GM19240 (cell line): ENCODE data around the gene UVSSA.
A peak's percentile ranks its signal among the peaks of the same experiment; 100 is the strongest.

Experiments used
- DNase-seq: peaks from one replicate; pipeline ENCODE4 v3.0.0; 2011; ENCODE audit warnings: low spot score; ENCODE audit not compliant: insufficient read length

UVSSA gene

DNA sequence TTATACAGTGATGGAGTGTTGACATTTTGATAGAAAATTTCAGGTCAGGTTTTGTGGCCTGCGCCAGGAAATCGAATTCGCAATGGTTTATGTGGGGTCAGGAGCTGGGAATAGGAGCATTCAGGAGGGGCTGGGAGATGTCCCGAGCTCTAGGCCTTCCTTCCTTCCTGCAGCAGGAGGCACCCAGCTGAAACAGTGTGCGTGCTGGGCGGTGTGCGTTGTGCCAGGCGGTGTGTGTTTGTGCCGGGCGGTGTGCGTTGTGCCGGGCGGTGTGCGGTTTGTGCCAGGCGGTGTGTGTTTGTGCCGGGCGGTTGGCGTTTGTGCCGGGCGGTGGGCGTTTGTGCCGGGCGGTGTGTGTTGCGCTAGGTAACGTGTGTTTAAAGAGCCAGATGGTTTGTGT, 1.7 kb downstream of the UVSSA start:
- no peak for DNase-seq

DNA sequence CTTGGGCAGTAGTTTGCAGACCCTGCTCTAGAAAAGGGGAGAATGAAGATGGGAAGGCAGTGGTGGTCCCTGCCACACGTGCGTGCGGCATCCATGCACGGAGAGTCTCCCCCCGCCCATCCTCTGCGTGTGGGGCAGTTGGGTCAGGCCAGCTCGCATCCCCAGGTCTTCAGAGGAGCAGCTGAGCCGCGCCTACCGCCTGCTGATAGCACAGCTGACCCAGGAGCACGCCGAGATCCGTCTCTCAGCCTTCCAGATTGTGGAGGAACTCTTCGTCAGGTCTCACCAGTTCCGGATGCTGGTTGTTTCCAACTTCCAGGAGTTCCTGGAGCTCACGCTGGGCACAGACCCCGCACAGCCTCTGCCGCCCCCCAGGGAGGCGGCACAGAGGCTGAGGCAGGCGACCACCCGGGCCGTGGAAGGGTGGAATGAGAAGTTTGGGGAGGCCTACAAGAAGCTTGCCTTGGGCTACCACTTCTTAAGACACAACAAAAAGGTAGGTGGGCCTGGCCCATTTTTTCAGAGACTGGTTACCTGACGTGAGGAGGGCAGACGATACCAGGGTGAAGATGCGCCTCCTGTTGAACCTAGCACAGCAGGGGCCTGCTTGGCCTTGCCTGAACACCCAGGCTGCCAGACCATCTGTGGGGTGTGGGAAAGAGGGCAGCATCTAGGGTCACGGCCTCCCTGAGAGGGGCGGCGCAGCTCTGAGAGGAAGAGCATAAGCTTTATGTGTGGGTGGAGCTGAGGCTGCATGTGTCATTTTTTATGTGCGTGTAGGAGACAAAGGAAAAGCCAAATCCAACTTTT, 2.6 kb downstream of the UVSSA start:
- no peak for DNase-seq

DNA sequence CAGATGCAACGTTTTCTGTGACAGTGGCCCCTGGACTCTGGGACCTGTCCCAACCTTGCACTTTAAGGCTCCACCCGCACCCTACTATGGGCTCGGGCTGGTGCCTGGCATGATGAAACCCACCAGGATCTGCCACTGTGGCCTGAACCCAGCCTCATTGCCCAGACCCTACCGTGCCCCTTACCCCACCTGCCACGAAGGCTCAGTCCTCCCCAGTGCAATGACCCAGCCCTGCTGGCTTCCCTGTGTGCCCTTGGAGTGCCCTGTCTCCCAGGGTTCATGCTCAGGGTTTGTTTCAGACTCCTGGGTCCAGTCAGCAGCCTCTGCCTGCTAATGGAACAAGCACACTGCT, 3.1 kb downstream of the UVSSA start:
- DNase-seq: no peak

DNA sequence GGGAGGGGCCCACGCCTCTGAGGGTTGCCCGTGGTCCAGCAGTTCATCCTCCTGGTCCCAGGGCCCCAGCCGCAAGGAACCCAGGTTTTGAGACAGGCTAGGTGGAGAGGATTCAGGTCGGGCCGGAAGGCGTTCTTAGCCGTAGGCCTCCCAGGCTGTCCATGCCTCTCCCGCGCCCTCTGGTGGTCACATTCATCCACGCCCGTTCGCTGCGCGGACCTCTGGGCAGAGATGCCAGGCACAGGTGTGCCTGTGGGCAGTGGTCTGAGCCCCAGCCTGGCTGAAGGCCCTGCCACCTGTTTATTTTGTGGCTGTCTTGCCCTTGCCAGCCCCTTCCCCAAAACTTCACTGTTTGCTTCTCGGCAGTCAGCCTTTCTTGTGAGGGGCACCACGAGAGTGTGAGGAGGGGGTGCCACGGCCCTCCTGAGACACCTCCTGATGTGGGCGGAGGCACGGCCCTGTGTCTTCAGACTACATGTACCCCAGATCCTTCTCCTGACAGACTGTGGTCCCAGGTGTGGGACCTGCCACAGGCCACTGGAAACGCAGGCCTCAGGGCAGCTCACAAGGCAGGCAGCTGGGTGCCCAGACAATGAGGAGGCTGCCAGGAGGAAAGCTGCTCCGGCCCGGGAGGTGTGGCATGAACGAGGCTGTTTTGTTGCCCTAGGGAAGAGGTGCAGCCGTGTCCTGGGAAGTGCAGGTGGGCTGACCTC, 5.0 kb downstream of the UVSSA start:
- DNase-seq: peak; percentile 93

DNA sequence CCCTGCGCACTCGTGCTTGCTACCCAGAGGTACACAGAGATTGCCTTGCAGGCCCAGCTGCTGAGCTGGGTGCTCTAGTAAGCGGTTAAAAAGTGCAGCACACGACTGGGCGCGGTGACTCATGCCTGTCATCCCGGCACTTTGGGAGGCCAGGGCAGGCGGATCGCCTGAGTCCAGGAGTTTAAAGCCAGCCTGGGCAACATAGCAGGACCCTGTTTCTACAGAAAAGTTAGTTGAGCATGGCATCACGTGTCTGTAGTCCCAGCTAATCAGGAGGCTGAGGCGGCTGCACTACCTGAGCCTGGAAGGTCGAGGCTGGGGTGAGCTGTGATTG, 5.5 kb downstream of the UVSSA start:
- no peak for DNase-seq

DNA sequence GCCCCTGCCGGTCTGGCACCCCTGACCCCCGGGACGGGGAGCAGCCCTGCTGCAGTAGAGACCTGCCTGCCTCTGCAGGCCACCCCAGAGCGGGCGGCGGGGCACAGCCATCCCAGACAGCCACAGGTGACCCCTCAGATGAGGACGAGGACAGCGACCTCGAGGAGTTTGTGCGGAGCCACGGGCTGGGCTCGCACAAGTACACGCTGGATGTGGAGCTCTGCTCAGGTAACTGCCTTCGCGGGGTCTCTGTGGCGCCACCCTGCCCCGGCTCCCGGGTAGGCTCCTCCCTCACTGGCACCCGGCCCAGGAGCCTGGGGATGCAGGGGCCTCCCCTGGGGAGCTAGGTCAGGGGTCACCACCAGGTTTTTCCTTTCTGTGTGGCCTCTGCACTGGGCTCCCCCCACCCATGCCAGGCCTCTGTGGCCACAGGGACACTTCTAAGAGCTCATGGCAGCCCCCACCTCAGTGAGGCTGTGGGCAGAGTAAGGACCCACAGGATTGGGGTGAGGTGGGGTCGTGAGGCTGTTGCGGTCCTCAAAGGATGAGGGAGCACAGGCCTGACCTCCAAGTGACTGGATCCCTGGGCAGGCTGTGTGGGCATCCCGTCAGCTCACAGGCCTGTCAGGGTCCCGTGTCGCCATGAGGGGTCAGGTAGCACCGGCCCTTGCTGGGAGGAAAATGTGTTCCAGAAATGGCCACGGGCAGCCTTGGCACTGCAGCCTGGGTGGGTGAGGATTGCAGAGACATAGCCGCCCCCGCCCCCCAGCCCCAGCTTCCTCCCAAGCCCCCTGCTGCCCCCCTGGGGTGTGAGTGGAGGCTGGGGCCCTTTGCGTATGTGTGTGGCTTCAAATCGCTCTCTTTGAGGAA, 6.4 kb downstream of the UVSSA start:
- DNase-seq: no peak

DNA sequence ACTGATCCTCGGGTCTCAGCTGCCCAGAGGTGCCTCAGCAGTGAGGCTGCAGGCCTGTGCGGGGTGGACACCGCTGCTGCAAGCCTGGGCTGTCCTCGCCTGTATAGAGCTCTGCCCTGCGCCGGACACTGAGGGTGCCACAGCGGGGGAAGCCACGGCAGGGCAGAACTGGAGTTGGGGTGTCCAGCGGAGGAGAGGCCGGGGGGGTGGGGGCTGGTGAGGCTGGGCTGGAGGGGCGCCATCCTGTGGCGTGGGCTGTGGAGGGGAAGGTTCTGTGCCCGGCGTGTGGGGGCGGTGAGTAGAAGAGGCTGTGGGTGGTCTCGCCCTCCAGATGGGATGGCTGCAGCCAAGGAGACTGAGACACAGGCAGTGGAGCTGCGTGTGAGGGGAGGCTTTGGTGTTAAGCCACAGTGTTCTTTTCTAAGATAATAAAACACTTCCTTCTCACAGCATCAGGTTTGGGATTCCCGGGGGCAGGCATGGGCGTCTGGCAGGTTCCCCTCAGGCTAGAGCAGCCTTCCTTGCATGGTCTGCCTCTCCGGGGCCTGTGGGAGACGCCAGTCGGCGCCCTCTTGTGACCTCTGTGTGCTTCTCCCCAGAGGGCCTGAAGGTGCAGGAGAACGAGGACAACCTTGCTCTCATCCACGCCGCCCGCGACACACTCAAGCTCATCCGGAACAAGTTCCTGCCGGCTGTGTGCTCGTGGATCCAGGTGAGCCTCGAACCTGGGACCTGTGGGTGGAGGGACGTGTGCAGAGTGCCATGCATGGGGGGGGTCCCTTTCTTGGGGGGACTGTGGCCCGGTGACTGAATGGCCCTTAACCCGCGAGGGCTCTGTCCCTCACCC, 7.4 kb downstream of the UVSSA start:
- DNase-seq: no peak

DNA sequence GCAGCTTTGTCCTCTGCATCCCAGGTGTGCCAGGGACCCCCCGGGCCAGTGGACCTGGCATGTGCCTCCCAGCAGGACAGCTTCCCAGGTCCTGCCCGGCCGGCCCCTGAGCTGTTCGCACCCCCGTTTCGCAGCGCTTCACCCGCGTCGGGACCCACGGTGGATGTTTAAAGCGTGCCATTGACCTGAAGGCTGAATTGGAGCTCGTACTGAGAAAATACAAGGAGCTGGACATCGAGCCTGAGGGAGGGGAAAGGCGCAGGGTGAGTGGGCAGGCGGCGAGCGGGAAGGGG, 7.9 kb downstream of the UVSSA start:
- DNase-seq: no peak

DNA sequence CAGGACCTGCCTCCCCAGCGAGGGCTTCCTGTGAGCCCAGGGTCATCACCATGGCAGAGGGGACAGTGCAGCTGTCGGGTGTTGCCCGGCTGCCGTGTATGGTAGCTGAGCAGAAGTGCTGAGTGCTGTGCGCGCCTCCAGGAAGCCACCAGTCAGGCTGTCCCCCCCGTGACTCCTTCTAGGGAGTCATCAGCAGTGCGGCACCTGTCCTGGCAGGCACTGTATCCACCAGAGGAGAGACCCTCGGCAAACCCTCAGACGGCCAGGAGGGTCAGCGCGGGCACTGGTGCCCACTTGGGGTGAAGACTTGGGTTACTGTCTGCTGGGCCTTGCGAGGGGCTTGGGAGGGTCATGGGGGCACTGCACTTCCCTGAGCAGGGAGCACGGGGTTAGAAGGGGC, 8.4 kb downstream of the UVSSA start:
- DNase-seq: no peak

DNA sequence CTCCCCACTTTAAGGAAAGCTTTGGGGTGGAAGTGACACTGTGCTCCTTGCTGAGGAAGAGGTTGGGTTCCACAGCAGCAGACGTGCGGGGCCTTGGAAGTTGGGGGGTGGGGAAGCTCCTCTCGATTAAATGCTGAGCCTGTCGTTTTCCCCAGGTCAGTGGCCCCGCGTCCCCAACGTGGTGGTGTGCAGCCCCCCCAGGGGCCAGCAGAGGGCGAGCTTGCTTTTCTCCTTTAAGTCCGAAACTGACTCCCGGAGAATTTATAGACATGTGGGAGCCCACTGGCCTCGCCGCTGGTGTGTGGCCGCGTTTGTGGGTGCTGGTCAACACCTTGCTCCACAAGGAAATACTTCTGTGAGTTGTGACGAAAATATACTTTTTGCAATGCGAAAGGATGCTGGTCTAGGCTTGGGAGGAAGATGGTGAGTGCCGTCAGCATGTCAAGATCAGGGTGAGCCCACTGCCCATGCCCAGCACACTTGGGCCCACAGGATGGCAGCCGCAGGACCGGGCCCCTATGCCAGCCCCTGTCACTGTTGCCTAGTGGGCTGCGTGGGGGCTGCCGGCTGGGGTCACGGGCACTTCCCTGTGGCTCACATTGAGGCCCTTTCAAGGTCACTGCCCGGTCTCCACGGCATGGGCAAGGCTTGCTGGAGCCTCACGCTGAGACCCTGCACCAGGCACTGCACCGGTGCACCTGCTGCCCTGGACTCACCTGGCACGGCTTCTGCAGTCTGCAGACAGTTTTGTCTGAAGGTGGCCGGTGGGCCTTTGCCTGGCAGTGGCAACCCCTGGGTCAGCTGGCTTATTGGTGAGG, 9.4 kb downstream of the UVSSA start:
- DNase-seq: peak; percentile 37

DNA sequence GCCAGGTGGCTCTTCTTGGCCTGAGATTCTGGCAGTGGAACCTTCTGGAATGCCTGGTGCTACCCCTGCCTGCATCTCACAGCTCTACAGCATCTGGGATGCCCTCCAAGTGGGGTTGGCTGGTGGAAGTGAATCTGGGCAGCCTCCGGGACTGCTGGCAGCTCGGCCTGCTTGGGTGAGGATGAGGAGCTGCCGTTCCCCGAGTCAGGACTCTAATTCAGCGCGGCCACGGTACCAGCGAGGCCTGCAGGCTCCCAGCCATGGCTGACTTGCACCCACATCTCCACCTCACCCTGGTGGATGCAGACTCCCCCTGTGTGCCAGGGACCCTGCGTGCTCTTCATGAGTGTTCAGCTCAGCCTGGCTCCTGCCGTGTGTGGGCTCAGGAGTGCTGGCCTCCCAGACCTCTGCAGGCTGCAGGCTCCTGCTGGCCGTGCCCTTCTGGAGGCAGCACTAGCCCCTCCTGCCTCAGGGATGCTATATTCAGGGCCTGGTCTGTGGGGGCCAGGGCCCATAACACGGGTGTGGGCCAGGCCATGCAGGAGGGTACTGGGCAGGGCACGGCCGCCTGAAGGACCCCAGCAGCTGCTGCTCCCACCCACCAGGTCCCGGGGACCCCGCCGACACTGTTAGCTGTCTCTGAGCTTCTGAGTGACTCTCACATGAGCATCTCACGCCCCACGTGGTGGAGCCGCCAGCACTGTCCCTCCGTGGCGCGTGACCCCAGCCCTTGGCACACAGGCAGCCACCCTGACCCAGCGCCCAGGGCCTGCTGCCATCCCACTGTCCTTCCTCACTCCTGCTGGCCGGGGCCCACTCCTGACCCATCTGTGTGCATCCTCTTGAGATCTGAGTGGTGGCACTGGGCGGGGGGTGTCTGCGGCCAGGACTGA, 10.6 kb downstream of the UVSSA start:
- DNase-seq: no peak

DNA sequence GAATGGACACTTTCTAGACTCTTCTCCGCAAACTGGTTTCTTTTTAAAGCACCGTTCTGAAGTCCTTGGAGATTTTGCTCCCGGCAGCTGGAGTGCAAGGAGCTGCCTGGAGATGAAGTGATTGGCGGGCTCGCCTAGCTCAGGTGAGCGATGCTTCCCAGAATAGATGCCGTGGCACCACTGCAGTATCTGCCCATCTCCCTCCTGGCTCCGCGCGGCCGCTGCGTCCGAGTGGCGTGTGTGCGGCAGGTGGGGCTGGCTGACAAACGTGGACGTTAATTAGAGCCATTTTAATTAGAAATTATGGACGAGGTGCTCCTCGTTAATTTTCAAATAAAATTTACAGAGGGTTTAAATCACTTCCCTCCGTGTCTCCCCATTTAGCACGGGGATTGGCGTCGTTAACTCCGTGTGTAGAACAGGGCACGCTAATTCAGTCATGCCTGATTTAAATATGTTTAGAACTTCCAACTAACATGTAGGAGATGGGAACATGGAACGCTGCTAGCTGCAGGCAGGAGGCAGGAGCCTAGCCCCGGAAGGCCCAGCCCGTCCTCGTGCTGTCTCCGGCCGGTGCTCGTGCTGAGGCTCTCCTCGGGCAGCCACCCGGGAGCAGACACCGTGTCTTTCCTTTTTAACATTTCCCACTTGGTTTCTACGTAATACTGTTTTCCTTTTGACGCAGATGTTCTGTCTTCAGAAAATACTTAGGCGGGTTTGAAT, 11.6 kb downstream of the UVSSA start:
- no peak for DNase-seq

DNA sequence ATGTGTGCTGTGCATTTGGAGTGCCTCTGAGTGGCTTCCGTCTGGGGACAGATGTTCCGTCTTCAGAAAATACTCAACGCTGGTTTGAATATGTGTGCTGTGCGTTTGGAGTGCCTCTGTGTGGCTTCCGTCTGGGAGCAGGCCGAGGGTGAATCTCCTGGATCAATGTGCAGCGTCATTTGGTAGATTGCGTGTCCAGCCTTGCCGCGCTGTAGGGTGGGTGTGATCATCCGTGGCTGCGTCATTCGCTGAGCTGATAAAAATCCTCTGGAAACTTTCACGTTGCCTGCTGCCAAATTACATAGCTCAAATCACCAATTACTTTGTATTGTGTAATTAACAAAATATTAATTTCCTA, 12.1 kb downstream of the UVSSA start:
- DNase-seq: no peak

DNA sequence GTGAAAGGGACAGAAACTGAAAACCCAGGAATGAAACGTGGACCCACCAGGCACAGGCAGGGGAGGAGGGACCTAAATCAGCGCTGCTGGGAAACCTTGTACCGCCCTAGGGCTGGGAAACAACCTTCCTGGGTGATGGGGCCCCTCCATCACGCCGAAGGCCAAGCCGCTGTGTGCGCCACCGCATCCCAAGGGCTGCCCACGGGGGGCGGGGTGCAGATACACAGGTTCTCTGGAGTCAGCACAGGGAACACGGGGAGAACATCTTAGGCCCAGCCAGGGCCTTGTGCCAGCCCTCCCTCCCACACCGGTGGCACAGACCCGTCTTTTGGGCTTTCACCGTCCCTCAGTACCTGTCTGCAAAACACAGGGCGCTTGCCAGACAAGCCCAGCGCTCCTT, 13.0 kb downstream of the UVSSA start:
- DNase-seq: no peak

DNA sequence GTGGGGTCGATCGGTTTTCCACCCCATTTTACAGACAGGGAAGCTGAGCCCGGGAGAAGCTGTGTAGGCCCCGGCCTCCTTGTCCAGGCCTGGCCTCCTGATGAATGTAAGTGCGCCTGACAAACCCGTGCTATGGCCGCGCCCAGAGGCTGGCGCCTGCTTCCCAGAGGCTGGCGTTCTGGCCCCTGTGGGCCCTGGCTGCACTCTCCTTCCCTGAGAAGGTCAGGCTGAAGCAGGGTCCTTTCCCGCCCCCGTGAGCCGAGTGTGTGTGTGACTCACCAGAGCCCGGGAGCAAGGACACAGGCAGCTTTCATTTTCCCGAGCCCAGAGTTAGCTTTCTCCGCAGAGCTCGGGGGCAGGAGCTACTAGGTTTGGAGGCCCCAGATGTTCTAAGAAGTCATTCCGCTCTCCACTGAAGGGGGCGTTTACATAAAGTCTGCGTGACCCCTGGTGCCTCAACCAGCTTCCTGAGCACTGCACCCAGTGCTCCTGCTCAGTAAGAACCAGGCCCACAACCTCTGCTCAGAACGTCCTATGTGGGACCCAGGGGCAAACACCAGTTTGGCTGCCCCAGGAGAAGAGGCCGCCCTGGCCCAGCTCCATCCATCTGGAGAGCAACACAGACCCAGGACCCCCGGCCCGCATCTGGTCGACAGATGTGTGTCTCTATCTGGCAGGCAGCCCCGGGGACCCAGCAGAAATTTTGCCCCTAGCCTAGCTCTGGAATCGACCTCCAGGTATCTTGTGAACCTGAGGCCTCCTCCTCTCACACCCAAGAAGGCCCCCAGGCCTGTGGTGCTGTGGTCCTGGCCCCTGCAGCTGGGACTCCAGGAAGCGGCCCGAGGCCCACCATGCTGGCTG, 13.6 kb downstream of the UVSSA start:
- no peak for DNase-seq

DNA sequence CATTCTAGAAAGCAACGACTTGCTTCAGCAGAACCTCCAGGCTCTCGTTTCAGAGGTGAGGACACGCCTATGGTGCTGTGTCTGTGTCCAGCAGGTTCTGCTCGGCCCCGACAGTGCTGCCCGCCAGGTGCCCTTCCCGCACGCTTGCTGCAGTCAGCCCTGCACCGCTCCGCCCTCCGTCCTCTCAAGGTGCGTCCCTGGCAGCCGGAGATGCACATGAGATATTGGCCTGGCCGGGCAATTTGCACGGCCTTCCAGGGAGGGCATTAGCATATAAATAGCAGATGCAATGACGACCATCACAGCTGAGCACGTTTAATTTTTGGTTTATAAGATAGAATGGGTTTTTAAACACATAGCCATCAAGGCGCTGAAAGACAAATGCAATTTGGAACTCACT, 14.4 kb downstream of the UVSSA start:
- DNase-seq: no peak

DNA sequence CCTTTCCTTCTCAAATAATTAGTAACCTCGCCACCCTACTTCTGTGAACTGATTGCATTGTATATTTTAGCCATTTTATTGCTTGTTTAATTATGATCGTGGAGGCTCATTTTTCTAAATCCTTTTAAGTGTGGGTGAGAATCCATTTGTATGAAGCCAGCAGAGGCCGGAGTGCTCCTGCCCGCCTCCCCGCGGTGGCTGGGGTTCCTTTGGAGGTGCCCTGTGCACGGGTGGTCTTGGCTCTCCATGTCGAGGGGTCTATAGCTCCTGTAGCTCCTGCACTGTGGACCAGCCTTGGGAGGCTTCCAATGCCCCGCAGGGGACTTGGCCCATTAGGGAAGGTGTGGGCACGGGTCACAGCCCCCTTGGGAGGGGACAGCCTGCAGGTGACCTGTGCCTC, 15.0 kb downstream of the UVSSA start:
- no peak for DNase-seq

DNA sequence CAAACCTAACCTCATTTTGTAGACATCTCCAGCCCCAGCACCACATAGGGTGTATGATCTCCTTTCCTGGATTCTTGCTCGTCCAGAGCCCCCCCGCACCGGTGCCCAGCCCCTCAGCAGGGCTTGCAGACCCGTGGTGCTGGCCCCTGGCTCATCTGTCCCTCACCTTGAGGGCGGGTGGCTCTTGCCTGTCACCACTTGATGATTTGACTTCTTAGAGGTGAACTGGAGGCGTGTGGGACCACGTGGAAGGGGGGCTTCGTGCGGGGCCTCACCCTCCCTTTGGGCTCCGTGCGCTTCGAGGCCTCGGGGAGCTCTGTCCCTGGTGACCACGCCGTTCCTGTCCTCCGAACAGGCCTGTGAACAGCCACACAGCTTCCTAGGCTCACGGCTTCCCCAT, 15.5 kb downstream of the UVSSA start:
- DNase-seq: no peak
